Measurements from ENCODE around the gene PLXND1.

PLXND1 gene

DNA sequence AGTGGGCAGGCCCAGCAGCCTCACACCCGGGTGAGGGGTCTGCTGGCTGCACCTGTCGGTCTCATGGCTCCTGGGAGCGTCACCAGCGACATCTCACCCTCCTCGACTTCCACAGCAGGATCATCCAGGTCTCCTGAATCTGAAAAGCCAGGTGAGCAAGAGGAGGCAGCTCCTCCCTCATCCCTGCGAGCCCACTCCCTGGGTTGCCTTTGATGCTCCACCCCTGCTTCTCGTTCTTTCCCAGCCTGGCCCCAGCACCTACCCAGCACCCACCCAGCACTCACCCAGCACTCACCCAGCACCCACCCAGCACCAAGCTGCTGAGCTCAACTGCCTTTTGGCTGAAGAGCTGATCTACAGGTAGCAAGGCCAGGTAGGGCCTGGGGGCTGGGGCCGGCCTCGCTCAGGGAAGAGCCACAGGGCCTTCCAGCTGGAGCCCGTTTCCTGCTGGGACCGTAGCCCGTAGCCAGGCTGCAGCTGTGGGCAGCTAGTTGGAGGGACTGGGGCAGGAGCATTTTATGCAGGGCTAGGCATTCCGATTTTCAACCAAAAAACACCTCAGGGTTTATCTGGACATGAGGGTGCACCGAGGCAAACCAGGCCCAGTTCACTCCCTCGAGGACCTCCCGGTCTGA is 63.2 kb downstream of the PLXND1 start, which contains the start of gene H1-8:
Gene H1-8, plus strand, starts transcription at position 20 of the 635 bp plus-strand sequence. Its CDS starts 44 bp downstream, at position 64.
- no peak for DNase-seq

DNA sequence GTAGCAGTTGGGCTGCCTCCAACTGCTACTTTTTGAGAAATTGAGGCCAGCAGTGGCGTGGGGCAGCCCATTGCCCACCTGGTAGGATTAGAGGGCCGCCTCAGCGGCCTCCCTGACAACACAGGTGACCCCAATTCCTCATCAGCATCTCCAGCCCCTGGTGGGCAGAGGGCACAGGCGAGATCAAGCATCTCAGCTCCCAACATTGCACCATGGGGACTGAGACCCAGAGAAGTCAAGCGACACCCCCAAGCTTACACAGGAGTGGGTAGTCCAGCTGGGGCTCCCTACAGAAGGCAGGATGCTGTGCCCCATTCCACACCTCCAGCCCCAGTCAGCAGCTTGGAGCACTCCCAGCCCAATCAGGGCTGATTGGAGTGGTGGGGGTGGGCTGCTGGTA is 63.7 kb downstream of the PLXND1 start:
- no peak for DNase-seq

DNA sequence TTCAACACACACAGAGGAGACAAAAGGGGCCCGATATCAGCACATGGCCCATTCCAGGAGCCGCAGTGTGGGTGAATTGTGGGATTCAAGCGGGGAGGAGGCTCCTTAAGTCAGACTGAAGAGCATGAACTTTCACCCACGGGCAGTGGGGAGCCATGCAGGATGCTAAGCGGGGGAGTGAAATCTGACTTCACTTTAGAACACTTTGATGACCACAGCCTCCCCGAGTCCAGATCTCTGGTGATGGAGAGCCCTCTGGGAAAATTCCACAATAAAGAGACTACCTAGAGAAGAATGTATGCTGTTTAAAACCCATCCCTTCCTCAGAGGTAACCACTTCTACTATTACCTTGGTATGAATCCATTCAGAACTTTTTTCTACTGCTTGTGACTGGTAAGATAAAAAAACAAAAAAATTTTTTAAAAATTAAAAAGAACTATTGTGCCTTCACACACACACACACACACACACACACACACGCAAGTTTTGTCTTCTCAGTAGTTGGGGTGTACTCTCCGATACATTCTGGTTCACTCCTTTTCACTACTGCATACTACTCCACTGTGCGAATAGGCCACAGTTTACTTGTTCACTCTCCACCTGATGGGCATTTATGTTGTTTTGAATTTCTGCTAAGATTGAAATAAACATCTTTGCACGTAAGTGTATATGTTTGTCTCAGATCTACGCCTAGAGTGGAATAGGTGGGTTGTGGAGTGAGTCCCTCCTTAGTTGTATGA is 65.5 kb downstream of the PLXND1 start:
- DNase-seq, result no peak

DNA sequence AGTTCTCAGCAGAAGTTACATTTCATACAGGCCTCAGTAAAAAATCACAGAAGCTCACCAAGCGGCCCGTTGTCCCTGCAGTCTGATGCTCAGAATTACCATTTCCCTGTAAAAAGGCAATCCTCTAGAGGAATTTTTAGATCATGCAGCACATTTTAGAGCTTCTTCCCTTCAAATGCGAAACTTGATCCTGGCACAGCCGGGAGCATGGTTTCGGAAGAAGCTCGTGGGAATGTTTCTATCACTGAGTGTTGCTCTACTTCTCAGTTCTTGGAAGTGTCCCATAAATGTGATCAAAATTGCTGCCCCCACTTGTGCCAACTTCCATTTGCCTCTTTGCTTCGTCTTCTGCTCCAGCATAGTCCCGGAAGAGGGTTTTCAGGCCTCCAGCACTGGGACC is 67.3 kb downstream of the PLXND1 start:
- no peak for DNase-seq

DNA sequence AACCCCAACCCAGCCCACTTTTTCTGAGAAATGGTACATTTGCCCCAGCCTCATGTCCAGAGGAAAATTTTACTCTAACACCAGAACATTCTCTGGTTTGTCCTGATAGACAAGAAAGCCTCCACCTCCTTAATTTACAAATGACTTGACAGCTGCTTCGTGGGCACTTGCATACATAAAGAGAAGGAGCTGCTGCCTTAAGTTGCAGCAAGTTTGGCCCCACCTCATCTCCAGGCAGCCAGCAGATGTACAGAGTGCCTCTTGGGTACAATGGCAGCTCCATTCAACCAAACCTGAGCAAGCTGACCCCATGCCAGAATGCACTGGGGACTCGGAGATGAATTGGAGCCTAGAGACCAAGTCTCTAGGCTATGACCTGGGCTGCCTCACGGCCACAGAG is 69.7 kb downstream of the PLXND1 start:
- DNase-seq, result no peak

DNA sequence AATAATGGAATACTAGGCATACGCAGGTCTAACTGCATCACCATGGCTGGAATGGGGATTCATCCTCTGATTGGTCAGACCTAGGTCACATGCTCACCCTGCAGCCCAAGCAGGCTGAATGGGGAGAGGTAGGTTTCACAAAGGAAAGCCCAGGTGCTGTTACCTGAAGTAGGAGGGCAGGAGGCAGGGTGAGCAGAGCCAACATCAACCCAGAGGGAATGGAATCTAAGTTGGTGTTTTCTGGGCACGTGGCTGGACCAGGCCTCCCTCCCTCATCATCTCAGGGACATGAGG is 70.2 kb downstream of the PLXND1 start:
- no peak for DNase-seq

DNA sequence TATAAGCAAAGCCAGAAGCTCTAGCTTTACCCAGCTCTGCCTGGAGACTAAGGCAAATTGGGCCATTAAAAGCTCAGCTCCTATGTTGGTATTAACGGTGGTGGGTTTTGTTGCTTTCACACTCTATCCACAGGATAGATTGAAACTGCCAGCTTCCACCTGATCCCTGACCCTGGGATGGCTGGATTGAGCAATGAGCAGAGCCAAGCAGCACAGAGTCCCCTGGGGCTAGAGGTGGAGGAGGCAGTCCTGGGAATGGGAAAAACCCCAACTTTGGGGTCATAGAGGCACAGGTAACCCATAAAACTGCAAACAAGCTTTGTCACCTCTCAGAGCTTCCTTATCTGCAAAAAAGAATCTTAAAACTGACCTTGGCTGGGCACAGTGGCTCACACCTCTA is 71.4 kb downstream of the PLXND1 start:
- no peak for DNase-seq

DNA sequence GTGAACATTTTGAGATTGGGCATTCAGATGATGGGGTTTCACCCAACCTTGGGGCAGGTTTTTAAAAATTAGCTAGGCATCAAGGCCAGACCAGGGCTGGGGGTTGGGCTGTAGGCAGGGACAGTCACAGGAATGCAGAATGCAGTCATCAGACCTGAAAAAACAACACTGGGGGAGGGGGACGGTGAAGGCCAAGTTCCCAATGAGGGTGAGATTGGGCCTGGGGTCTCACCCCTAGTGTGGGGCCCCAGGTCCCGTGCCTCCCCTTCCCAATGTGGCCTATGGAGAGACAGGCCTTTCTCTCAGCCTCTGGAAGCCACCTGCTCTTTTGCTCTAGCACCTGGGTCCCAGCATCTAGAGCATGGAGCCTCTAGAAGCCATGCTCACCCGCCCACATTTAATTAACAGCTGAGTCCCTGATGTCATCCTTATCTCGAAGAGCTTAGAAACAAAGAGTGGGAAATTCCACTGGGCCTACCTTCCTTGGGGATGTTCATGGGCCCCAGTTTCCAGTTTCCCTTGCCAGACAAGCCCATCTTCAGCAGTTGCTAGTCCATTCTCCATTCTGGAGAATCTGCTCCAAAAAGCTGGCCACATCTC is 71.9 kb downstream of the PLXND1 start:
- no peak for DNase-seq

DNA sequence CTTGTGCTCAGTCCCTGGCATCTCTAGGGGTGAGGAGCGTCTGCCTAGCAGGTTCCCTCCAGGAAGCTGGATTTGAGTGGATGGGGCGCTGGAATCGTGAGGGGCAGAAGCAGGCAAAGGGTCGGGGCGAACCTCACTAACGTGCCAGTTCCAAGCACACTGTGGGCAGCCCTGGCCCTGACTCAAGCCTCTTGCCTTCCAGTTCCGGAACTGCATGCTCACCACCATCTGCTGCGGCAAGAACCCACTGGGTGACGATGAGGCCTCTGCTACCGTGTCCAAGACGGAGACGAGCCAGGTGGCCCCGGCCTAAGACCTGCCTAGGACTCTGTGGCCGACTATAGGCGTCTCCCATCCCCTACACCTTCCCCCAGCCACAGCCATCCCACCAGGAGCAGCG is 73.1 kb downstream of the PLXND1 start:
- DNase-seq, result no peak

DNA sequence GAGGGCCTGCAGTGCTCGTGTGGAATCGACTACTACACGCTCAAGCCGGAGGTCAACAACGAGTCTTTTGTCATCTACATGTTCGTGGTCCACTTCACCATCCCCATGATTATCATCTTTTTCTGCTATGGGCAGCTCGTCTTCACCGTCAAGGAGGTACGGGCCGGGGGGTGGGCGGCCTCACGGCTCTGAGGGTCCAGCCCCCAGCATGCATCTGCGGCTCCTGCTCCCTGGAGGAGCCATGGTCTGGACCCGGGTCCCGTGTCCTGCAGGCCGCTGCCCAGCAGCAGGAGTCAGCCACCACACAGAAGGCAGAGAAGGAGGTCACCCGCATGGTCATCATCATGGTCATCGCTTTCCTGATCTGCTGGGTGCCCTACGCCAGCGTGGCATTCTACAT is 74.2 kb downstream of the PLXND1 start:
- DNase-seq, result no peak

DNA sequence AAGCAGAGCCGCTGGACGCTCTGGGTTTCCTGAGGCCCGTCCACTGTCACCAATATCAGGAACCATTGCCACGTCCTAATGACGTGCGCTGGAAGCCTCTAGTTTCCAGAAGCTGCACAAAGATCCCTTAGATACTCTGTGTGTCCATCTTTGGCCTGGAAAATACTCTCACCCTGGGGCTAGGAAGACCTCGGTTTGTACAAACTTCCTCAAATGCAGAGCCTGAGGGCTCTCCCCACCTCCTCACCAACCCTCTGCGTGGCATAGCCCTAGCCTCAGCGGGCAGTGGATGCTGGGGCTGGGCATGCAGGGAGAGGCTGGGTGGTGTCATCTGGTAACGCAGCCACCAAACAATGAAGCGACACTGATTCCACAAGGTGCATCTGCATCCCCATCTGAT is 74.8 kb downstream of the PLXND1 start:
- no peak for DNase-seq

DNA sequence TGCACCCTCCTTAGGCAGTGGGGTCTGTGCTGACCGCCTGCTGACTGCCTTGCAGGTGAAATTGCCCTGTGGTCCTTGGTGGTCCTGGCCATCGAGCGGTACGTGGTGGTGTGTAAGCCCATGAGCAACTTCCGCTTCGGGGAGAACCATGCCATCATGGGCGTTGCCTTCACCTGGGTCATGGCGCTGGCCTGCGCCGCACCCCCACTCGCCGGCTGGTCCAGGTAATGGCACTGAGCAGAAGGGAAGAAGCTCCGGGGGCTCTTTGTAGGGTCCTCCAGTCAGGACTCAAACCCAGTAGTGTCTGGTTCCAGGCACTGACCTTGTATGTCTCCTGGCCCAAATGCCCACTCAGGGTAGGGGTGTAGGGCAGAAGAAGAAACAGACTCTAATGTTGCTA is 75.7 kb downstream of the PLXND1 start:
- no peak for DNase-seq

DNA sequence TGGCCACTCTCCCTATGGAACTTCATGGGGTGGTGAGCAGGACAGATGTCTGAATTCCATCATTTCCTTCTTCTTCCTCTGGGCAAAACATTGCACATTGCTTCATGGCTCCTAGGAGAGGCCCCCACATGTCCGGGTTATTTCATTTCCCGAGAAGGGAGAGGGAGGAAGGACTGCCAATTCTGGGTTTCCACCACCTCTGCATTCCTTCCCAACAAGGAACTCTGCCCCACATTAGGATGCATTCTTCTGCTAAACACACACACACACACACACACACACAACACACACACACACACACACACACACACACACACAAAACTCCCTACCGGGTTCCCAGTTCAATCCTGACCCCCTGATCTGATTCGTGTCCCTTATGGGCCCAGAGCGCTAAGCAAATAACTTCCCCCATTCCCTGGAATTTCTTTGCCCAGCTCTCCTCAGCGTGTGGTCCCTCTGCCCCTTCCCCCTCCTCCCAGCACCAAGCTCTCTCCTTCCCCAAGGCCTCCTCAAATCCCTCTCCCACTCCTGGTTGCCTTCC is 76.2 kb downstream of the PLXND1 start:
- DNase-seq, result no peak

DNA sequence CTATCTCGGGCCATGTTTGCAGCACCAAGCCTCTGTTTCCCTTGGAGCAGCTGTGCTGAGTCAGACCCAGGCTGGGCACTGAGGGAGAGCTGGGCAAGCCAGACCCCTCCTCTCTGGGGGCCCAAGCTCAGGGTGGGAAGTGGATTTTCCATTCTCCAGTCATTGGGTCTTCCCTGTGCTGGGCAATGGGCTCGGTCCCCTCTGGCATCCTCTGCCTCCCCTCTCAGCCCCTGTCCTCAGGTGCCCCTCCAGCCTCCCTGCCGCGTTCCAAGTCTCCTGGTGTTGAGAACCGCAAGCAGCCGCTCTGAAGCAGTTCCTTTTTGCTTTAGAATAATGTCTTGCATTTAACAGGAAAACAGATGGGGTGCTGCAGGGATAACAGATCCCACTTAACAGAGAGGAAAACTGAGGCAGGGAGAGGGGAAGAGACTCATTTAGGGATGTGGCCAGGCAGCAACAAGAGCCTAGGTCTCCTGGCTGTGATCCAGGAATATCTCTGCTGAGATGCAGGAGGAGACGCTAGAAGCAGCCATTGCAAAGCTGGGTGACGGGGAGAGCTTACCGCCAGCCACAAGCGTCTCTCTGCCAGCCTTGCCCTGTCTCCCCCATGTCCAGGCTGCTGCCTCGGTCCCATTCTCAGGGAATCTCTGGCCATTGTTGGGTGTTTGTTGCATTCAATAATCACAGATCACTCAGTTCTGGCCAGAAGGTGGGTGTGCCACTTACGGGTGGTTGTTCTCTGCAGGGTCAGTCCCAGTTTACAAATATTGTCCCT is 76.9 kb downstream of the PLXND1 start:
- DNase-seq, result no peak

DNA sequence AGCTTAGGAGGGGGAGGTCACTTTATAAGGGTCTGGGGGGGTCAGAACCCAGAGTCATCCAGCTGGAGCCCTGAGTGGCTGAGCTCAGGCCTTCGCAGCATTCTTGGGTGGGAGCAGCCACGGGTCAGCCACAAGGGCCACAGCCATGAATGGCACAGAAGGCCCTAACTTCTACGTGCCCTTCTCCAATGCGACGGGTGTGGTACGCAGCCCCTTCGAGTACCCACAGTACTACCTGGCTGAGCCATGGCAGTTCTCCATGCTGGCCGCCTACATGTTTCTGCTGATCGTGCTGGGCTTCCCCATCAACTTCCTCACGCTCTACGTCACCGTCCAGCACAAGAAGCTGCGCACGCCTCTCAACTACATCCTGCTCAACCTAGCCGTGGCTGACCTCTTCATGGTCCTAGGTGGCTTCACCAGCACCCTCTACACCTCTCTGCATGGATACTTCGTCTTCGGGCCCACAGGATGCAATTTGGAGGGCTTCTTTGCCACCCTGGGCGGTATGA is 77.8 kb downstream of the PLXND1 start, which contains the start of gene RHO:
Gene RHO, plus strand, starts transcription at position 51 of the 512 bp plus-strand sequence. Its CDS starts 95 bp downstream, at position 146.
- DNase-seq, result no peak

DNA sequence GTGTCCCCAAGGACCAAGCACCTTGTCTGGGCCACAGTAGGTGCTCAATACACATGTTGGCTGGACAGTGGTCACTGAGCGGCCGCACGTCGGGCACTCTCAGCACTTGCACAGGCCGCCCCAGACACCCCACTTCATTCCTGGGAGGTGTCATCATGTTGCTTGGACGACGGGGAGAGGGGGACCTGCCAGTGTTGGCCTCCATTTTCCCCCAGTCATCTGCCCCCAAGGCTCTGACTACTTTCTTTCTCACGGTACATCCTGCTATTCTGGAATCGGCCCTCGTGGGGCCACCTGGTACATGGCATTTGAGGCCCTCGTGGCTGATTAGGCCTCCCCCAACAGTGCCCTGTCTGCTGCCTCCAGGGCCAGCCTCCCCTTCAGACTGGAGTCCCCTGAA is 79.2 kb downstream of the PLXND1 start:
- DNase-seq, result no peak

DNA sequence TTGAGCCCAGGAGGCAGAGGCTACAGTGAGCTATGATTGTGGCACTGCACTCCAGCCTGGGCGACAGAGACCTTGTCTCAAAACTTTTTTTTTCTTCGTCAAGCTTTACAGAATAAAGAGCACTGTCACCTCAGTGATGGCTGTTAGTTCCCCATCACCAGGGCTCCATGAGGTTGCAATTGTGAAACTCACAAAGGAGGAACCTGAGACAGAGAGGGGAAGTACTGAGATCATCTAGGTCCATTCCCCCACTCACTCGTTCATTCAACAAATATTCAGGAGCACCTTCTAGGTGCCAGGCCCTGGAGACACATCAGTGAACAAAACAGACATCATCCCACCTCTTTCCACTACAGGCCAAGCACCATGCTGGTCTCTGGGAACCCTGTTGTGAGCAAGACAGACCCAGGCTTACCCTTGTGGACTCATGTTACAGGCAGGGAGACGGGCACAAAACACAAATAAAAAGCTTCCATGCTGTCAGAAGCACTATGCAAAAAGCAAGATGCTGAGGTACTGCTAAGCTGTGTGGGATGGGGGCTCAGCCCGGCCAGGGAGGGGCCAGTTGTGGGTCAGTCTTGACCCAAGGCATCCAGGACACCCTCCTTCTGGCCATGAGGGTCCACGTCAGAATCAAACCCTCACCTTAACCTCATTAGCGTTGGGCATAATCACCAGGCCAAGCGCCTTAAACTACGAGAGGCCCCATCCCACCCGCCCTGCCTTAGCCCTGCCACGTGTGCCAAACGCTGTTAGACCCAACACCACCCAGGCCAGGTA is 80.2 kb downstream of the PLXND1 start:
- DNase-seq, result peak; percentile 94

DNA sequence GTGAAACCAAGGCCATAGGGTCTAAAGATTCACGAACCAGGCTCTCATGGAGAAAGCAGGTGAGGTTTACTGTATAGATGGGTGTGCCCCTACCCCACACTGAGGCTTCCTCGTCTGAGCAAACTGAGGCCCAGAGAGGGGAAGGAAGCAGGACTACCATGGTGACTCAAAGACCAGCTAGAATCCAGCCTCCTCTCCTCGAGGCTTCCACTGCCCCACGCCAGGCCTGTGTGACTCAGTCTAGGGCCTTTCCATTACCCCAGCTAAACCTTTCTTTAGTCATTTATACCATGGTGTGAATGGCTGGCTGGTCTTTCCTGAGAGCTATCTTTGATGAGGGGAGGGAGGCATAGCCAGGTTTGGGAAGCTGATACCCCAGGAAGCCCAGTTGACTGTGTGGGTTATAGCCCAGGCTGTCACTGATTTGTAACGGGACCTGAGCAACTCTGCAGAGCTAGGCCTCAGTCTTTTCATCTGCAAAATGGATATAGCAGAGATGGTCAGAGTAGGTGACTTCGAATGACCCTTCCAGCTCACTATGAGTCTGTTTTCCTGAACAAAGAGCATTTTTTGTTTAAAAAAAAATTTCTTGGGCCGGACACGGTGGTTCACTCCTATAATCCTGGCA is 81.0 kb downstream of the PLXND1 start:
- peak; percentile 38 for DNase-seq

DNA sequence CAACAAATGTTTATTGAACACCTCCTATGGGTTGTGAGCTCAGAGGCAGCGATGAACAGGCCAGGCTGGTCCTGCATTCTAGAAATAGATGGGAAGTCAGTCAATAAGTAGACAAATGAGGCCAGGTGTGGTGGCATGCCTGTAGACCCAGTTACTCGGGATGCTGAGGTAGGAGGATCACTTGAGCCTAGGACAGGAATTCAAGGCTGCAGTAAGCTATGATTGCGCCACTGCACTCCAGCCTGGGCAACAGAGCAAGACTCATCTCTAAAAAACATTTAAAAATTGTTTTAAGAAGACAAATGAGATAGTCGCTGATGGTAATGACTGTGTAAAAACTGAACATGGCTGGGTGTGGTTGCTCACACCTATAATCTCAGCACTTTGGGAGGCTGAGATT is 82.4 kb downstream of the PLXND1 start:
- DNase-seq, result no peak

DNA sequence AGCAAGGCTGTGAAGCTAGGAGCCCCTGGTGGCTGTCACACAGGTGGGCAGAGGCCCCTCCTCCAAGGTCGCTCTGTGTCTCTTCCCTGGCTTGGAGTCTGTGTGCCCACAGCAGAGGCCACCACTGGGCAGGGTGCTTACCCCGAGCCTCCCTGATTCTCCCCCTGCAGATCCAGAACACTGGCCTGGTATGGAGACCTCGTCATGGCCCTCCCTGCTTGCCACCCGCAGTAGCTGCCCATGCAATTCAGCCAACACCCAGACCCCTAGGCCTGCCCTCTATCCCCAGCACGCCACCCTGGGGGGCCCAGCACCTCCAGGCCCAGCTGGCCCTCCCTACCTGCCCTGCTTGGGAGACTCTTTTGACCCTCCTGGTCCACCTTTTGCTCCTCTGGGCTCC is 83.5 kb downstream of the PLXND1 start:
- no peak for DNase-seq

DNA sequence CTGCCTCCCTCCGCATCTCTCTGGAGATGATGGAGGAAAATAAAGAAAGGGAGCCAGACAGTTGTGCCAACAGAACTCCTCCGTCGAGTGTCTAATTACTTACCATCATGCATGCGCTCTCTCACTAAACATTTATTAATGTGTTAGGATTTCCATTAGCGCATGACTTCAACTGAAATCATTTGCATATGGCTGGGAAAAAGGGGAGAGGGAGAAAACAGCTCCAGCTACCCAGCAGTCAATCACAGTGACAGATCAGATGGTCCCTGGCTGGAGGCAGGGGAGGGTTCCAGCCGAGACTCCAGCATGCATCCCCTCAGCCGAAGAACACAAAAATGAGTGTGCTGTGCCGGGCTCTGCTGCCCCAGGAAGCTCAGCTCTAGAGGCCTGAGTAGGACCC is 84.9 kb downstream of the PLXND1 start:
- DNase-seq, result no peak

DNA sequence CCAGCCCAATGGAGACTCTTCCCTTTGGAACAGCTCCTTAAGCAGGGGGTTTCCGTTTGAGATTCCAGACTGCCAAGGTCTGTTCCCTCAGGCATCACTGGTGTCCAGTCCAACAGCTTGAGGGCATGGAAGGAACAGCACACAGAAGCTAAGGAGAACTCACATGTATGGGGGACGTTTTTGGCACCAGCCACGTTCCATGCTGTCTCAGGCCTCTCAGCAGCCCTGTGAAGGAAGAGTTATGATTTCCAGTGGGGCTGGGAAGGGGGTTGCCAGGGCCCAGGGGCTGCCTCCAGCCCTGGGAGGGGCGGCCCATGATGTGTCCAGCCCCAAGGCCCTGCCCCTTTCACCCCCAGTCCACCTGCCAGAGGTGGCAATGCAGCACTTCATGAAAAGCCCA is 85.5 kb downstream of the PLXND1 start:
- DNase-seq, result no peak

Measured in MV-4-11 (cell line).